Stimulated activated CD4-positive, alpha-beta T cell treated with anti-CD3 and anti-CD28 coated beads, Interleukin-4, amount 100 ng/mL, for 48 hours (primary cell): ENCODE data around the gene ZNF331.

Experiments used
- DNase-seq, 2 donors: peaks; one replicate each; pipeline ENCODE4 v3.0.0-alpha.2; 2020; ENCODE audit warnings: low read depth in 2 of 2

The ZNF331 gene

GRCh38 chr19:53520547-53521372 lies 17.2 kb upstream of the ZNF331 start:
- peak; percentile 67 to 83 for DNase-seq

GRCh38 chr19:53521373-53522202 lies 16.4 kb upstream of the ZNF331 start:
- DNase-seq, result no peak

DNA sequence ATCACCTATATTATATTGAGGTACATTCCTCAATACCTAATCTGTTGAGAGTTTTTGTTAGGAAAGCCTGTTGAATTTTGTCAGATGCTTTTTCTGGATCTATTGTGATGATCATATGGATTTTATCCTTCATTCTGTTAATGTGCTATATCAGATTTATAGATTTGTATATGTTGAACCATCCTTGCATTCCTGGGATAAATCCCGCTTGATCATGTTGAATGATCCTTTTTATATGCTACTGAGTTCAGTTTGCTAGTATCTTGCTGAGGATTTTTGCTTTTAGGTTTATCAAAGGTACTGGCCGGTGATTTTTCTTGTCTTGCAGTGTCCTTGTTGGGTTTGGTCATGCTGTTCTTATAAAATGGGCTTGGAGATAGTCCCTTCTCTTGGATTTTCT lies 12.0 kb upstream of the ZNF331 start:
- no peak for DNase-seq

DNA sequence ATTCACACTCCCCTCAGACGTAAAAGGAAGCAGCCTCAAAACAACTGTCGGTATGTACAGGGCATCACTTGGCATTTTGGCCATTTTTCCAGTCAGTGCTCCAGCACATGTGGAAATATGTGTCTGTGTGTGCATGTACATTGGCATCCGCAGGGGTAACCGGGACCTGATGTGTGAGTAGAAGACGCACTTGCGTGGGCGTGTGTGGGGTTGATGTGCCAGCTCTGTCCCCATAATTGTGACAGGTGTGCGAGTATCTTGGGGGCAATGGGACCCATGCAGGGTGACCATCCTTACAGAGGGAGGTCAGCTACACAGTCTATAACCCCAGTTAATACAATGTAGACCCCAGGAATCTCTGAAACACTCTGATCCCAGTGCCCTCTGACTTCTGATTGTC lies 7.3 kb upstream of the ZNF331 start:
- DNase-seq, result no peak

- no peak for DNase-seq
Measured at GRCh38 chr19:53531457-53531856, 6.5 kb upstream of the ZNF331 start.

GRCh38 chr19:53532362-53532761 lies 5.6 kb upstream of the ZNF331 start:
- no peak for DNase-seq

DNA sequence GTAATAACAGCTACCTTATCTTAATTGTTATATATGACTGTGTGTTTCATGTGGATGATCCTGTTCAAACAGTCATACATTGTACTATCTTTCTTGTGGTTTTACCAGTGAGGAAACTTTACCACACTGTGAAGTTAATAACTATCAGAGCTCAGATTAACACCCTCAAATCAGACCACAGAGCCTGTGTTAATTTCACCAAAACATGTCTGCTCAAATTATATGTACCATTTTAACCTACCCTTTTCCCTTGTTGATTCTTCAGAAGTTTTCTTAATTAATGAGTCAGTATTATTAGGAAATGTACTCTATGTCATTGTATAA lies 1.8 kb upstream of the ZNF331 start:
- DNase-seq, result no peak

DNA sequence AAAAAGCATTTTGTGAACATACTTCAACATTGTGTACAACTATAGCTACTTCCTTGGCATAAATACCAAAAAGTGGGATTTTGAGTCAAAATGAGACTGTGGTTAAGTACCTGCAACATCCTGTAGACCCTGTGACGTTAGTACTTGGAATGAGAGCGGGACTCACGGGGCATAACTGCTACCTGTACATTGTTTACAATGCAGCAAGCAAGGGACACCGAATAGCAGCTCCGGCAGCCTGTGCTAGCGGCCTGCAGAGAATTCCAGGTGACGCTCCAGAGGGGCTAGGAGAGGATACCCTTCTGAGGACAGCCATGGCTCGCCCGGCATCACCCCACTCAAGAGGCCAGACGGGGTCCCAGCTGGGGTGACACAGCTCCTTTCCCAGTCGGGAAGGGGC lies 824 bp upstream of the ZNF331 start:
- DNase-seq, result no peak

- peak in 1 of 2 donors; percentile 2 for DNase-seq
Measured at GRCh38 chr19:53538378-53539109, 599 bp downstream of the ZNF331 start.

DNA sequence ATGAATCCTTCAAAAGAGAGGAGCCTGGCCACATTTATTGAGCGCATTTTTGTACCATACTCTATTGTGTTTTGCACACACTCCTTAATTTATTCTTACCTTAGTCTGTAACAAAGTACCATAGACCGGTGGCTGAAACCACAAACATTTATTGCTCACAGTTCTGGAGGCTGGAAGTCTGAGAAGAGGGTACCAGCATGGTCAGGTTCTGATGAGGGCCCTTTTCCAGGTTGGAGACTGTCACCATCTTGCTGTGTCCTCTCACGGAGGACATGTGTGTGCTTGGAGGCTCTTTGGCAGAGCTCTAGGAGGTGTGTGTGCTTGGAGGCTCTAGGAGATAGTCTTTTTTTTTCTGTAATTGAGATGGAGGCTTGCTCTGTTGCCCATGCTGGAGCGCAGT lies 2.1 kb downstream of the ZNF331 start:
- no peak for DNase-seq

DNA sequence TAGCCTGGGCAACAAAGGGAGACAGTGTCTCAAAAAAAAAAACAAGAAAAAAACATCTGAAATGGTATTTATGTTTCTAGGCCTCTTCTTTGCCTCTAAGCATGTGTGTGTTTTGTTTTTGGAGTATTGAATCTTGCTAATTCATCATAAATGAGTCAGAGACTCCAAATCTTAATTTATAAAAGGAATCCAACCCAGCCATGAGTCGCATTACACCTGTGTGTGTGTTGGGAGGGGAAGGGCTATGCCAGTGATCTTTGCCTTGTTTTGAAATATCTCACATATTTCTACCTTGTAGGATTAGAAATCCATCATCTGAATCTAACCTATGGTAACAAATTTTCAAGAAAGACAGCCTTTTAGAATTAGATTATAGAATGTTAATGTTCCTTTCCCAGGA lies 4.0 kb downstream of the ZNF331 start:
- DNase-seq, result no peak

GRCh38 chr19:53545271-53546065 lies 7.5 kb downstream of the ZNF331 start:
- no peak for DNase-seq

DNA sequence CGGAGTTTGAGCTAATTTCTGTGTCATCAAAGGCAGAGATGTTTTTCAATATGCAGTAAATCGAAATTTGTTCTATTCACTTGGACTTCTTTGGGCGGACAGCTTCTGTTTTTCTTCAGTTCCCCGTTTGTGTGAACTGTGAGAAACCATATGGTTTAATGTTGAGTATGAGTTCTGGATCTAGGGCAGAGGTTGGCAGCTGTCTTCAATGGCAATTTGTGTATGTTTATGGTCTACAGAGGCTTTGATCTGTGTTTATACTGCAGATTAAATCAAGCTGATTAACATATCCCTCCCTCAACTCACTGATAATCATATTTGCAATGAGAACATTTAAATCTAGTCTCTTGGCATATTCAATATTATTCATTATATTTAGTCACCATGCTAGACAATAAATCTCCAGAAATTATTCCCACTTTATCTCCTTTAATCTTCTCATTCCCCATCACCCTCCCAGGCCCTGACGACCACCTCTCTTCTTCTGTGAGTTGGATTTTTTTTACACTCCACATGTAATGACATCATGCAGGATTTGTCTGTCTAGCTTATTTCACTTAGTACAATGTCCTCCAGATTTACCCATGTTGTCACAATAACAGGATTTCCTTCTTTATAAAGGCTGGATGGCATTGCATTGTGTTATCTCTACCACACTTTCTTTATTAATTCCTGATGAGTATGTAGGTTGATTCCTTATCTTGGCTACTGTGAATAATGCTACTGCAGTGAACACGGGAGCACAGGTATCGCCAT lies 9.0 kb downstream of the ZNF331 start:
- DNase-seq, result no peak

DNA sequence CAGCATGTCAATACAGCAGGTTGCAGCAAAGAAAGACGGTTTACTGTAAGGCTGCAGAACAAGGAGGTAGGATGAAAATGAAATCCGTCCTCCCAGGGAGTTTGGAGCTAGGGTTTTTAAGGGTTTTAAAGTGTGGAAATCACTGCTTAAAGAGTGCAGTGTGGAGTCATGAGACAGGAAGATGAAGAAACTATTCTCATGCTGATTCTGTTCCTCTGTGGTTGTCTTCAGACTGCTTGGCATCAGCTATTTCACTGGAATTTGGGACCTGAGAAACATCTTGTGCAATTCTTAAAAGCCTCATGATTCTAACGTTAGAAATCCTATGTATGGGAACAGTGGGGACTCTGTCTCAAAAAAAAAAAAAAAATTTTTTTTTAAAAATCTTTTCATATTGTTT lies 11.4 kb downstream of the ZNF331 start:
- DNase-seq, result no peak

- no peak for DNase-seq
Measured at GRCh38 chr19:53552001-53552721, 14.2 kb downstream of the ZNF331 start.

DNA sequence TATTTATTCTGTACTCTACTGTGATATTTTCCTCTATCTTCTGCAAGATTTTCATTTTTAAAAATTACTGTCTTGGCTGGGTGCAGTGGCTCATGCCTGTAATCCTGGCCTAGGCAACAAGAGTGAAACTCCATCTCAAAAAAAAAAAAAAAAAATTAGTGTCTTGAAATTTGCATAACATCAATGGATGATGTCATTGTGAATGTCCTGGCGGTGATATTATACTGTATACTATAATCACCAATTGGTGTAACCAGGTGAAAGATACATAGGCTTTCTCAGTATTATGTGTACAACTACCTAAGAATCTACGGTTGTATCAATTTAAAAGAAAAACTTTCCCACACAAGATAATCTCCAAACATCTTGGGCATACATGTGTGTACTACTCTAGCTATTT lies 15.2 kb downstream of the ZNF331 start:
- DNase-seq, result no peak

GRCh38 chr19:53553865-53554791 lies 16.2 kb downstream of the ZNF331 start:
- peak; percentile 79 to 84 for DNase-seq

- DNase-seq, result no peak
Measured at GRCh38 chr19:53554804-53555203, 16.9 kb downstream of the ZNF331 start.

DNA sequence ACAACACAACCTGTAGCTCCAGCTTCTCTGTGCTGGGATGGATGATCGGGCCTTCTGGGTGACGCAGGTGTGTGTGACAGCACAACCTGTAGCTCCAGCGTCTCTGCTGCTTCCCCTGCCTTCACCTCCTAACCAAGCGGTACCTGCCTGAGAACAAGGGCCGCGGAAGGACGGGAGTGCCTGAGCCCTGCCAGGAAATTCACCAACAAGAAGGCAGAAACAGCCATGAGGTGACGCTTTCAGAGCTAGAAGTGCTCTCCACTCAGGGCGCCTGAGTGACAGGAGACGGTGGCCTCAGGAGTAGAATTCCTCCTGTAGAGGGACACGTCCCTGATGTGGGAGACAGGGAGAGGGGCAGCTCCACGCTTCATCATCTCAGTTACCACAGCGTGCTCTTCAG lies 17.4 kb downstream of the ZNF331 start:
- DNase-seq, result no peak
